Purkinje cell (primary cell): ENCODE measurements around the gene DNAJC3. TPM values are rescaled to one million over a fixed set of nuclear protein-coding genes. Genes with fewer than 3 reads are reported as not detected.

Experiments used
- polyA plus RNA-seq: library from polyadenylated mRNA; unstranded; fragments of >200 nt; fragmentation: Nextera tagmentation; gene quantifications from 2 replicates; pipeline ENCODE4 v1.2.1, GENCODE V29; 2014

Gene DNAJC3
- 40.4 and 42.0 TPM in 2 replicates for polyA plus RNA-seq

GRCh38 chr13:95676762-95677563 is at the start of gene DNAJC3:
Gene DNAJC3 (plus strand): TSS chr13:95677139. CDS start chr13:95677256, 117 bp downstream.

GRCh38 chr13:95644601-95645052 is 32.3 kb upstream of the DNAJC3 start, which contains the start of gene DZIP1:
Gene DZIP1 (minus strand): TSS chr13:95644706. CDS start chr13:95642029, 2,677 bp downstream.

Other genes with a start within 250 kb of the DNAJC3 start
- gene CLDN10, start 124.4 kb upstream of the DNAJC3 start, polyA plus RNA-seq: 48.4 and 63.6 TPM in 2 replicates
- 4.0 and 4.9 TPM in 2 replicates for gene DZIP1, start 32.4 kb upstream of the DNAJC3 start, polyA plus RNA-seq